Activated naive CD8-positive, alpha-beta T cell treated with anti-CD3 and anti-CD28 coated beads, Interleukin-2, amount 50 U/mL, for 24 hours (primary cell): ENCODE results near the gene SUCLG2.
A peak's percentile ranks its signal among the peaks of the same experiment; 100 is the strongest.

Experiments used
- ATAC-seq: fragments of 150-1000 bp; cut with Tn5 transposase; one replicate; pipeline ENCODE4 v1.10.0; 2021
- DNase-seq: peaks from one replicate; pipeline ENCODE4 v3.0.0; 2021
- H3K27ac Mint-ChIP-seq: one replicate; pipeline ENCODE4 v1.8.0; 2021; ENCODE audit warnings: mild to moderate bottlenecking, mixed read lengths
- H3K27me3 Mint-ChIP-seq: one replicate; pipeline ENCODE4 v1.8.0; 2021; ENCODE audit warnings: mixed read lengths
- H3K36me3 Mint-ChIP-seq: one replicate; pipeline ENCODE4 v1.8.0; 2021; ENCODE audit warnings: low read depth, mixed read lengths
- H3K4me1 Mint-ChIP-seq: one replicate; pipeline ENCODE4 v1.8.0; 2021; ENCODE audit warnings: mixed read lengths
- H3K4me3 Mint-ChIP-seq: one replicate; pipeline ENCODE4 v1.8.0; 2021; ENCODE audit warnings: mild to moderate bottlenecking, moderate library complexity, mixed read lengths
- H3K9me3 Mint-ChIP-seq: one replicate; pipeline ENCODE4 v1.8.0; 2021; ENCODE audit warnings: mixed read lengths

SUCLG2 gene

GRCh38 chr3:67470207-67470606 is 184.2 kb downstream of the SUCLG2 start:
- Mint-ChIP-seq H3K9me3 (no peaks in the 10 kb centered on the region), H3K4me1 (no peaks in the 10 kb centered on the region), H3K27me3 (no peaks in the 10 kb centered on the region), H3K27ac (no peak overlapping the region), H3K36me3 (peaks cover 31% of the 10 kb centered on the region), H3K4me3 (no peak overlapping the region)
- ATAC-seq (no peak), DNase-seq (no peak)

- Mint-ChIP-seq H3K4me1 (peaks cover 4% of the 10 kb centered on the region), H3K27me3 (no peaks in the 10 kb centered on the region), H3K9me3 (no peaks in the 10 kb centered on the region), H3K36me3 (peaks cover 31% of the 10 kb centered on the region), H3K4me3 (no peak overlapping the region), H3K27ac (no peak overlapping the region)
- ATAC-seq (no peak), DNase-seq (no peak)
These were observed 185.9 kb downstream of the SUCLG2 start for GRCh38 chr3:67468511-67468910.

- DNase-seq (no peak), ATAC-seq (no peak)
- H3K27ac Mint-ChIP-seq: no peak overlapping the region
- H3K9me3 Mint-ChIP-seq: no peaks in the 10 kb centered on the region
- H3K4me3 Mint-ChIP-seq: no peak overlapping the region
- peaks cover 16% of the 10 kb centered on the region for H3K4me1 Mint-ChIP-seq
- peaks cover 18% of the 10 kb centered on the region for H3K36me3 Mint-ChIP-seq
- H3K27me3 Mint-ChIP-seq: no peaks in the 10 kb centered on the region
These were observed 190.8 kb downstream of the SUCLG2 start for GRCh38 chr3:67463656-67464055.

- peaks cover 14% of the 10 kb centered on the region for H3K36me3 Mint-ChIP-seq
- no peak for ATAC-seq
- peak overlapping the region; percentile 40 for H3K27ac Mint-ChIP-seq
These were observed 192.2 kb downstream of the SUCLG2 start for GRCh38 chr3:67462187-67462586.

GRCh38 chr3:67461667-67462142 is 192.7 kb downstream of the SUCLG2 start:
- ATAC-seq: peak; percentile 61
- no peak for DNase-seq
- H3K9me3 Mint-ChIP-seq: no peaks in the 10 kb centered on the region
- peaks cover 14% of the 10 kb centered on the region for H3K36me3 Mint-ChIP-seq
- no peaks in the 10 kb centered on the region for H3K27me3 Mint-ChIP-seq
- peaks cover 16% of the 10 kb centered on the region for H3K4me1 Mint-ChIP-seq
- H3K4me3 Mint-ChIP-seq: no peak overlapping the region
- peak overlapping the region; percentile 40 for H3K27ac Mint-ChIP-seq

More at GRCh38 chr3:67462187-67462586, 192.2 kb downstream of the SUCLG2 start:
- no peak for DNase-seq
- peaks cover 16% of the 10 kb centered on the region for H3K4me1 Mint-ChIP-seq
- H3K27me3 Mint-ChIP-seq: no peaks in the 10 kb centered on the region
- no peaks in the 10 kb centered on the region for H3K9me3 Mint-ChIP-seq
- H3K4me3 Mint-ChIP-seq: no peak overlapping the region

GRCh38 chr3:67460841-67461510 is 193.4 kb downstream of the SUCLG2 start:
- H3K4me3 Mint-ChIP-seq: no peak overlapping the region
- H3K27me3 Mint-ChIP-seq: no peaks in the 10 kb centered on the region
- H3K4me1 Mint-ChIP-seq: peaks cover 16% of the 10 kb centered on the region
- no peak for DNase-seq
- ATAC-seq: no peak
- H3K27ac Mint-ChIP-seq: no peak overlapping the region
- H3K36me3 Mint-ChIP-seq: peaks cover 15% of the 10 kb centered on the region
- no peaks in the 10 kb centered on the region for H3K9me3 Mint-ChIP-seq

- H3K27me3 Mint-ChIP-seq: no peaks in the 10 kb centered on the region
- ATAC-seq: no peak
- no peak overlapping the region for H3K4me3 Mint-ChIP-seq
- H3K9me3 Mint-ChIP-seq: no peaks in the 10 kb centered on the region
- H3K27ac Mint-ChIP-seq: no peak overlapping the region
- H3K36me3 Mint-ChIP-seq: peaks cover 16% of the 10 kb centered on the region
- no peak for DNase-seq
- H3K4me1 Mint-ChIP-seq: peaks cover 16% of the 10 kb centered on the region
These were observed 194.6 kb downstream of the SUCLG2 start for GRCh38 chr3:67459796-67460195.

- H3K27me3 Mint-ChIP-seq: no peaks in the 10 kb centered on the region
- no peak overlapping the region for H3K27ac Mint-ChIP-seq
- H3K9me3 Mint-ChIP-seq: no peaks in the 10 kb centered on the region
- no peak for DNase-seq
- ATAC-seq: no peak
- peaks cover 16% of the 10 kb centered on the region for H3K4me1 Mint-ChIP-seq
- H3K4me3 Mint-ChIP-seq: no peak overlapping the region
- H3K36me3 Mint-ChIP-seq: peaks cover 10% of the 10 kb centered on the region
These were observed 195.4 kb downstream of the SUCLG2 start for GRCh38 chr3:67458896-67459530.

GRCh38 chr3:67458408-67458807 is 196.0 kb downstream of the SUCLG2 start:
- Mint-ChIP-seq H3K4me1 (peaks cover 11% of the 10 kb centered on the region), H3K27ac (no peak overlapping the region), H3K36me3 (peaks cover 10% of the 10 kb centered on the region), H3K9me3 (no peaks in the 10 kb centered on the region), H3K27me3 (no peaks in the 10 kb centered on the region), H3K4me3 (no peak overlapping the region)
- DNase-seq: no peak
- no peak for ATAC-seq

GRCh38 chr3:67453628-67454027 is 200.8 kb downstream of the SUCLG2 start:
- H3K4me1 Mint-ChIP-seq: no peaks in the 10 kb centered on the region
- ATAC-seq (no peak), DNase-seq (no peak)
- H3K9me3 Mint-ChIP-seq: no peaks in the 10 kb centered on the region
- H3K36me3 Mint-ChIP-seq: peaks cover 8% of the 10 kb centered on the region
- H3K27ac Mint-ChIP-seq: no peak overlapping the region
- no peaks in the 10 kb centered on the region for H3K27me3 Mint-ChIP-seq
- no peak overlapping the region for H3K4me3 Mint-ChIP-seq

GRCh38 chr3:67450153-67450552 is 204.3 kb downstream of the SUCLG2 start:
- Mint-ChIP-seq H3K27me3 (no peaks in the 10 kb centered on the region), H3K27ac (no peak overlapping the region), H3K4me3 (no peak overlapping the region), H3K9me3 (no peaks in the 10 kb centered on the region), H3K36me3 (peaks cover 10% of the 10 kb centered on the region), H3K4me1 (no peaks in the 10 kb centered on the region)
- ATAC-seq (no peak), DNase-seq (no peak)

- Mint-ChIP-seq H3K27me3 (no peaks in the 10 kb centered on the region), H3K36me3 (peaks cover 12% of the 10 kb centered on the region), H3K27ac (no peak overlapping the region), H3K4me3 (no peak overlapping the region), H3K9me3 (peaks cover 4% of the 10 kb centered on the region), H3K4me1 (no peaks in the 10 kb centered on the region)
- ATAC-seq (no peak), DNase-seq (no peak)
These were observed 207.0 kb downstream of the SUCLG2 start for GRCh38 chr3:67447393-67447792.

GRCh38 chr3:67437789-67438188 is 216.6 kb downstream of the SUCLG2 start:
- no peaks in the 10 kb centered on the region for H3K27me3 Mint-ChIP-seq
- no peak overlapping the region for H3K4me3 Mint-ChIP-seq
- H3K27ac Mint-ChIP-seq: no peak overlapping the region
- H3K9me3 Mint-ChIP-seq: peaks cover 11% of the 10 kb centered on the region
- H3K4me1 Mint-ChIP-seq: peaks cover 15% of the 10 kb centered on the region
- ATAC-seq (peak; percentile 46), DNase-seq (no peak)
- peaks cover 42% of the 10 kb centered on the region for H3K36me3 Mint-ChIP-seq

GRCh38 chr3:67437090-67437489 is 217.3 kb downstream of the SUCLG2 start:
- H3K9me3 Mint-ChIP-seq: peaks cover 14% of the 10 kb centered on the region
- DNase-seq: no peak
- H3K4me3 Mint-ChIP-seq: no peak overlapping the region
- ATAC-seq: no peak
- no peaks in the 10 kb centered on the region for H3K27me3 Mint-ChIP-seq
- peaks cover 15% of the 10 kb centered on the region for H3K4me1 Mint-ChIP-seq
- H3K27ac Mint-ChIP-seq: no peak overlapping the region
- H3K36me3 Mint-ChIP-seq: peaks cover 46% of the 10 kb centered on the region

GRCh38 chr3:67433109-67433508 is 221.3 kb downstream of the SUCLG2 start:
- Mint-ChIP-seq H3K36me3 (peaks cover 57% of the 10 kb centered on the region), H3K27me3 (no peaks in the 10 kb centered on the region), H3K27ac (no peak overlapping the region), H3K4me3 (no peak overlapping the region), H3K9me3 (peaks cover 12% of the 10 kb centered on the region), H3K4me1 (peaks cover 6% of the 10 kb centered on the region)
- ATAC-seq: no peak
- no peak for DNase-seq
